ENCODE data around the gene TLR9.

The TLR9 gene

DNA sequence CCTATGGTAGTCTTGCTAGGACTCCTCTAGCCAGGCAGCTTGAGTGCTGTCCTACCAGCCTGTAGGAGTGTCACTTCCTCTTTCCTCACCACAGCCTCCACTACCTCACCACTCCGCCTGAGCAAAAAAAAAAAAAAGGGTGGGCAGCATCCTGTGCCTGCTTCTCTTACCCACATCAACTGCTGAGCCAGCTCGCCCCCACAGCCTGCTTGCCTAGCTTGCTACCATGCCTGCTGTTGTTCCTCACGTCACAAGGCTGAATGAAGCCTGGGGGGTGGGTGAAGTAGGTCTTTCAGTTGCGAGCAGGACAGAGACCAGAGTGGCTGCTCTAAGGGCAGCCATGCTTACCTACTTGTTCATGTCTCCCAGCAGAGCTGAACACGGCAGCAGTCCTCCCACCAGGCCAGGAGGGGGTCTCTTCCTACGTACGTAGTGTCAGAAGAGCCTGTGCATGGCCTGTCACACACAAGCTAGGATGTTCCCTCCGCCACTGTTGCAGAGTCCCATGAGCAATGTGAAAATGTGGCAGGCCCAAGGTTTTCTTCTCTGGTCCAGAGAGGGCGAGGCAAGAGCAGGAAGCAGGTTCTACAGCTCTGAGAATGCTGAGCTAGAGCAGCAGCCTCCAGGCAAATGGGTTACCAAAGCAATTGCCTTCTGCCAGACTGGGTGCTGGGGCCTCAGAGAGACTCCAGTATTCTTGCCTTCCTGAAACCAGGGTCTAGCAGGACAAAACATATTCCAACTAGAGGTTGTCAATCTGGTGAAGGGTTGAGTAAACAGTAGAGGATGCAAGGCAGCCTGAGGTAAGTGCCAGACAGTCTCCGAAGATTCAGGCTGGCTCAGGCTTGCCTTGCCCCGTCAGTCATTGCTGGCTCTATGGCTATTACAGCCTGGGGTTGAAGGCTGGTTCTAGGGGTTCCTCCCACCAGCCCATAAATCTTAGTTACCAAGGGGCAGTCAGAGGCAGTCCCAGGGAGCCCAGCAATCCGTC lies 28.2 kb upstream of the TLR9 start:
- peak overlapping the region; percentile 51 to 78 (median 68); a peak in 21 of 22 replicates for H3K9ac ChIP-seq
- peaks cover 51 to 99% (median 71%) of the 10 kb centered on the region in 10 experiments for H3K4me1 ChIP-seq
- no peaks in the 10 kb centered on the region for H3K9me3 ChIP-seq (replicated peaks in 1 of 11)
- 0 out of 22 replicates have a peak, but pooled peaks of 1 of the 11 experiments have one; percentile 21 for TF ChIP-seq Cebpa-rat (IDR thresholded peaks at IDR 0.05)
- no peaks in the 10 kb centered on the region for H3K27me3 ChIP-seq
- H3K4me2 ChIP-seq: peak overlapping the region; percentile 70 to 95 (median 85)
- H3K36me3 ChIP-seq: peaks cover 79 to 95% (median 92%) of the 10 kb centered on the region in 11 experiments
- peak overlapping the region; percentile 69 to 83 (median 79) for H3K27ac ChIP-seq
- H3K4me3 ChIP-seq: peak overlapping the region in 8 of 10 experiments; percentile 7 to 41 (median 27); a peak in 10 of 20 replicates
- H4K20me1 ChIP-seq: peaks cover 19 to 72% (median 56%) of the 10 kb centered on the region in 11 experiments; a peak in 21 of 22 replicates

DNA sequence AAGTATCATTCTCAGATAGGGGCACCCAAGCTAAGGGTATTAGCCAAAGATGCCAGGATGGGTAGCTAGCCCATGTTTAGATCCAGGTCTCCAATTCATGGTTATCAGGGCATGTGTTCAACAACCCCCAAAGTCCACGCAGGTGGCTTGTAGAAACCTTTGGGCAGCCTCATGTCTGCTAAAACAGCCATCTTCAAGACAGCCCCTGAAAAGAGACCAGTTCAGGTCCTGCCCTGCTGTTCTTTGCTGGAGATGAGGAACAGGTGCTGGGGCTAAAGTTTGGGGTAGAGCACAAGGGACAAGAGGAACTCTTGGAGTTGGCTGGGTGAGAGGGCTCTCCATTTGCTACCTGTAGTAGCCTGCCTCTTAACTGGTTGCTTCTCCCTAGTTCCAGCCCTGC lies 24.7 kb upstream of the TLR9 start:
- no peaks in the 10 kb centered on the region for H3K27me3 ChIP-seq
- peak overlapping the region in 2 of 11 experiments; percentile 29 to 50; a peak in 3 of 22 replicates for H3K4me2 ChIP-seq
- H3K9ac ChIP-seq: peak overlapping the region in 1 of 11 experiments; percentile 51; a peak in 1 of 22 replicates
- peaks cover 0 to 1% (median 0%) of the 10 kb centered on the region in 11 experiments; a peak in 1 of 22 replicates for H3K9me3 ChIP-seq (replicated peaks in 1 of 11)
- peaks cover 0 to 43% (median 26%) of the 10 kb centered on the region in 11 experiments; a peak in 20 of 22 replicates for H4K20me1 ChIP-seq
- peak overlapping the region in 5 of 11 experiments; percentile 8 to 44 (median 17); a peak in 5 of 22 replicates for H3K27ac ChIP-seq
- TF ChIP-seq Cebpa-rat (IDR thresholded peaks at IDR 0.05): no peak
- H3K36me3 ChIP-seq: peaks cover 54 to 68% (median 65%) of the 10 kb centered on the region in 11 experiments
- H3K4me3 ChIP-seq: no peak overlapping the region
- H3K4me1 ChIP-seq: peaks cover 63 to 99% (median 82%) of the 10 kb centered on the region in 10 experiments

DNA sequence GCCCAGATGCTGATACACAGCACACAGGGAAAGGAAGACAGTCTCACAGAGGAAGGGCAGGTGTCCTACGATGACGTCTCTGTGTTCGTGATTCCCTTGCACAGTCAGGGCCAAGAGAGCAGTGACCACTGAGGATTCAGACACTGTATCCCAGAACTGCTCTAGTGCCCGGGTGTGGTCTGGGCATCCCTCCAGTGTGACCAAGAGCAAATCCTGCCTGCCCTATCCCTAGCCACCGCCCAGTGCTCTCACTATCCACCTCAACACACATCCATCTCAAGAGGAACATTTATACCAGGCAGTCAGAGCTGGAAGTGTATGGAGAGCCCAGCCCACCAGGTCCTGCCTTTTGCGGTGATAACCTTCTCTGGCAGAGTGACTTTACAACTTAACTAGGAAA lies 24.2 kb upstream of the TLR9 start:
- H3K4me3 ChIP-seq: no peak overlapping the region
- H3K4me1 ChIP-seq: peaks cover 63 to 99% (median 82%) of the 10 kb centered on the region in 10 experiments
- H3K4me2 ChIP-seq: peak overlapping the region in 2 of 11 experiments; percentile 29 to 50; a peak in 2 of 22 replicates
- TF ChIP-seq Cebpa-rat (IDR thresholded peaks at IDR 0.05): no peak
- peak overlapping the region in 1 of 11 experiments; percentile 51; a peak in 1 of 22 replicates for H3K9ac ChIP-seq
- peaks cover 0 to 38% (median 22%) of the 10 kb centered on the region in 11 experiments; a peak in 19 of 22 replicates for H4K20me1 ChIP-seq
- H3K27ac ChIP-seq: peak overlapping the region in 2 of 11 experiments; percentile 17 to 44; a peak in 2 of 22 replicates
- peaks cover 52 to 64% (median 60%) of the 10 kb centered on the region in 11 experiments; a peak in 21 of 22 replicates for H3K36me3 ChIP-seq
- peaks cover 0 to 5% (median 0%) of the 10 kb centered on the region in 11 experiments; a peak in 1 of 22 replicates for H3K9me3 ChIP-seq (replicated peaks in 1 of 11)
- no peaks in the 10 kb centered on the region for H3K27me3 ChIP-seq

DNA sequence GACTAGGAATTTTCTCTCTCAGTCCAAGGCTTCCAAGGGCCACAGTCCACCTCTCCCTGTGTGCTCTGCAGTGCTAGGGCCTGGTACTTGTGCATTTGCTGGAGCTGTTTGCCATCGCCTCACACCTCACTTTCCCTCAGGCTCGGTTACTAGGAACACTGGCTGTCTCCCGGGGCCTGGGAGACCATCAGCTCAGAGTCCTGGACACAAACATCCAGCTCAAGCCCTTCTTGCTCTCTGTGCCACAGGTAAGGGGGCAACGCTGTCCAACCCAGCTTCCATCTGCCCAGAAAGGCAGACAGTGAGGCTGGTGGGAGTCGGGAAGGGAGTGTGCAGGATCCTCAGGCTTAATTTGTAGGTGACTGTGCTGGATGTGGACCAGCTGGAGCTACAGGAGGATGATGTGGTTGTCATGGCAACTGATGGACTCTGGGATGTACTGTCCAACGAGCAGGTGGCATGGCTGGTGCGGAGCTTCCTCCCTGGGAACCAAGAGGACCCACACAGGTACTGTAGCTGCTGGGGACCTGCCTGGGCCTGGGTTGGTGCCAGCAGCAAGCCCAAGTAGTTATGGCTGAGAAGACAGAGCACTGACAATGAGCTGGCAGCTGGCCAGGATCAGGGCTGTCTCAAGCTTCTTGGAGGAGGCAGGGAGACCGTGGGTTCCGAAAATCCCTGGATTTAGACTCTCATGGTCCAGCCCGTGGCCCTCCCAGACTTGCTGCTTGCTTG lies 23.5 kb upstream of the TLR9 start:
- Histone ChIP-seq H3K27ac (peak overlapping the region in 4 of 11 experiments; percentile 8 to 38 (median 34); a peak in 6 of 22 replicates), H3K27me3 (no peaks in the 10 kb centered on the region), H3K9ac (0 out of 22 replicates have a peak overlapping the region, but pooled peaks of 1 of the 11 experiments have one; percentile 12), H3K36me3 (peaks cover 45 to 57% (median 53%) of the 10 kb centered on the region in 11 experiments; a peak in 21 of 22 replicates), H3K4me2 (peak overlapping the region in 3 of 11 experiments; percentile 88 to 99 (median 96); a peak in 5 of 22 replicates), H4K20me1 (peaks cover 0 to 31% (median 15%) of the 10 kb centered on the region in 11 experiments; a peak in 19 of 22 replicates), H3K4me1 (peaks cover 63 to 99% (median 82%) of the 10 kb centered on the region in 10 experiments), H3K9me3 (replicated peaks in 1 of 11) (peaks cover 0 to 5% (median 0%) of the 10 kb centered on the region in 11 experiments; a peak in 1 of 22 replicates), H3K4me3 (no peak overlapping the region; a peak in 1 of 20 replicates)
- TF ChIP-seq Cebpa-rat (IDR thresholded peaks at IDR 0.05): no peak

DNA sequence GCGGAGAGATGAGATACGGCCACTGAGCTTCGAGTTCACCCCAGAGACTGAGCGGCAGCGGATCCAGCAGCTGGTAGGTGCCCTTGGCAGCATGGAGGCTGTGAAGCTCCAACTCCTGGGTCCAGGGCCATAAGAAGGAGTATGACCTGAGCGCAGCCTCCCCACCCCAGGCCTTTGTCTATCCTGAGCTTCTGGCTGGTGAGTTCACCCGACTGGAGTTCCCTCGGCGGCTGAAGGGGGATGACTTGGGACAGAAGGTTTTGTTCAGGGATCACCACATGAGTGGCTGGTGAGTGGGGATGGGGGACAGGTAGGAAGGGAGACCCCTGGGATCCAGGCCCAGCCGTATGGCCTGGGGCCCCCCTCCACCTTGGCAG lies 22.7 kb upstream of the TLR9 start:
- Histone ChIP-seq H3K4me2 (peak overlapping the region in 5 of 11 experiments; percentile 87 to 99 (median 94); a peak in 9 of 22 replicates), H3K4me3 (peak overlapping the region in 3 of 10 experiments; percentile 56 to 66 (median 63); a peak in 3 of 20 replicates), H3K9me3 (replicated peaks in 1 of 11) (peaks cover 0 to 5% (median 0%) of the 10 kb centered on the region in 11 experiments; a peak in 2 of 22 replicates), H3K9ac (peak overlapping the region in 2 of 11 experiments; percentile 12 to 33; a peak in 1 of 22 replicates), H3K36me3 (peaks cover 41 to 54% (median 52%) of the 10 kb centered on the region in 11 experiments; a peak in 21 of 22 replicates), H3K4me1 (peaks cover 63 to 100% (median 83%) of the 10 kb centered on the region in 10 experiments), H4K20me1 (peaks cover 0 to 25% (median 10%) of the 10 kb centered on the region in 11 experiments; a peak in 10 of 22 replicates), H3K27me3 (no peaks in the 10 kb centered on the region), H3K27ac (peak overlapping the region in 6 of 11 experiments; percentile 8 to 87 (median 34); a peak in 8 of 22 replicates)
- no peak for TF ChIP-seq Cebpa-rat (IDR thresholded peaks at IDR 0.05)

DNA sequence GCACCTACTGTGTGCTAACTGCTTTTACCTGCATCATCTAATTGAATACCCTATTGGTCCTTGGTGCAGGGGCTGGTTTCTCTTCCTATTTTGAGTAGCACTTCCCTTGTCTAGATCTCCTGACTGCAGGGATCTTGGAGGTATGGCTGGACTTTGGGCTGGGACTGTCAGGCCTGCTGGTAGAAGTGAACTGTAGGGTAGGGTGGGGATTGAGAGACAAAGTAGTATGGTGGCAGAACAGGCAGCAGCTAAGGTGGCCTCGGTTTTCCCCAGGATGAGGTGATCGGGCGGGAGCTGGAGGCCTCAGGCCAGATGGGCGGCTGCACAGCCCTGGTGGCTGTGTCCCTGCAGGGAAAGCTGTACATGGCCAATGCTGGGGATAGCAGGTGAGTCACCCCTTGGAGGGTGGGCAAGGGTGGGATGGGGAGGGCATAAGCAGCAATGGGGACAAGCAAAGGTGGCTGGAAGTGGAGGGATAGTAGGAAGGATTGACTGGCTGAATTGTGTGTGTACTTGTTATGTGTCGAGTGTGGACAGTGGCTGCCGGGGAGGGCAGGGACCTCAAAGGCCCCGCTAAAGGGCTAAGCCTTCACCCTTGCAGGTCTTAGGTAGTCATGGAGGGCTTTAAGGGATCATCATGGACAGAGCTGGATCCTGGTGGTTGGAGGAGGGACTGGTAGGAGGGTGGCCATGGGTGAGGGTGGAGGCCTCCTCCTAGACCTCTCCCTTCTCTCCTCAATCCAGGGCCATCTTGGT lies 22.1 kb upstream of the TLR9 start:
- peaks cover 0 to 5% (median 0%) of the 10 kb centered on the region in 11 experiments; a peak in 2 of 22 replicates for H3K9me3 ChIP-seq (replicated peaks in 1 of 11)
- H3K4me2 ChIP-seq: peak overlapping the region in 10 of 11 experiments; percentile 4 to 99 (median 95); a peak in 15 of 22 replicates
- H3K9ac ChIP-seq: peak overlapping the region in 3 of 11 experiments; percentile 12 to 83 (median 35); a peak in 2 of 22 replicates
- H4K20me1 ChIP-seq: peaks cover 0 to 25% (median 10%) of the 10 kb centered on the region in 11 experiments; a peak in 10 of 22 replicates
- H3K27ac ChIP-seq: peak overlapping the region in 8 of 11 experiments; percentile 24 to 92 (median 86); a peak in 9 of 22 replicates
- peak overlapping the region in 4 of 10 experiments; percentile 56 to 66 (median 62); a peak in 8 of 20 replicates for H3K4me3 ChIP-seq
- H3K27me3 ChIP-seq: no peaks in the 10 kb centered on the region
- H3K4me1 ChIP-seq: peaks cover 58 to 100% (median 81%) of the 10 kb centered on the region in 10 experiments
- TF ChIP-seq Cebpa-rat (IDR thresholded peaks at IDR 0.05): no peak
- peaks cover 37 to 49% (median 48%) of the 10 kb centered on the region in 11 experiments; a peak in 21 of 22 replicates for H3K36me3 ChIP-seq
